ENCODE results near the gene COPS7A.

Gene COPS7A

DNA sequence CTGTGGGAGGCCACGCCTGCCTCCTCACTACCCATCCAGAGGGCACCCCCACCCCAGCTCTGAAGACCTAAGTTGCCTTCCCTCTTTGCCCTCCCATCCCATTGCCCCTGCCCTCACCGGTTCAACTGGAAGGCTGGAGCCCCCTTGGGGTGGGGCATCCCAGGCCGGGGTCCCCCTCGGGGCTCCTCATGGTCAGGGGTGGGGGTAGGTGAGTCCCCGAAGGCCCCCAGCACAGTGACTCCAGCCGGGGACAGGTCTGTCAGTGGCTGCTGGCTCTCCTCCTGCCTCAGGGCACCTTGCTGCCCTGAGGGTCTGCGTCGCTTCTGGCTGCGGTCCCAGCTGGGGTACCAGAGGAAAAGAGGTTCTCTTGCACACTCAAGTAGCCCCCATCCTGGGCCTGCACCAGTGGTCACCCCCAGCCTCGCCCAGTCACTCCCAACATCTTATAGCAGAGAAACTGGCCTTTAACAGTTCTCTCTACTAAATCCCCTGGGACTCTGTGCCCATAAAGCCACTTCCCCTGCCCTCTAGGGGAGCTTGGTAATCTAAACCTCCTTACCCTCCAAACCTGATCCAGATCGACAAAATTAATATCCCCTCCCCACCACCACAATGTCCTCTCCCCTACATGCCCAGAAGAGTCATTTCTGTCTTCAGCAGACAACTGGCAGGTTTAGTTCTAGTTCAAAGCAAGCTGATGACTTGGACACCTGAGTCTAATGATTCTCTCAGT lies 28.4 kb upstream of the COPS7A start:
- peaks cover 9% of the 10 kb centered on the region for H3K27me3 ChIP-seq (ENCODE audit: control insufficient read depth, insufficient read depth, low read length)
- H3K27ac ChIP-seq (ENCODE audit: low read depth, low read length), result no peak overlapping the region
- H3K9ac ChIP-seq (ENCODE audit: low read depth, low read length), result no peak overlapping the region
- H3K4me1 ChIP-seq (ENCODE audit: control insufficient read depth, insufficient read depth, low read length), result peaks cover 11% of the 10 kb centered on the region
- H3K4me3 ChIP-seq (ENCODE audit: low read depth, low read length), result no peak overlapping the region
- no peaks in the 10 kb centered on the region for H3K9me3 ChIP-seq (ENCODE audit: control insufficient read depth, insufficient read depth, low read length)
- peaks cover 12% of the 10 kb centered on the region; the same call in 1 of the 2 replicates for H3K36me3 ChIP-seq (ENCODE audit: control insufficient read depth, insufficient read depth, low read length)

GRCh38 chr12:6696690-6697583 lies 26.9 kb upstream of the COPS7A start:
- Histone ChIP-seq H3K27me3 (ENCODE audit: control insufficient read depth, insufficient read depth, low read length) (peaks cover 22% of the 10 kb centered on the region), H3K36me3 (ENCODE audit: control insufficient read depth, insufficient read depth, low read length) (peaks cover 12% of the 10 kb centered on the region; the same call in 1 of the 2 replicates), H3K9ac (ENCODE audit: low read depth, low read length) (no peak overlapping the region), H3K4me1 (ENCODE audit: control insufficient read depth, insufficient read depth, low read length) (peaks cover 11% of the 10 kb centered on the region), H3K27ac (ENCODE audit: low read depth, low read length) (no peak overlapping the region), H3K9me3 (ENCODE audit: control insufficient read depth, insufficient read depth, low read length) (no peaks in the 10 kb centered on the region), H3K4me3 (ENCODE audit: low read depth, low read length) (no peak overlapping the region)

DNA sequence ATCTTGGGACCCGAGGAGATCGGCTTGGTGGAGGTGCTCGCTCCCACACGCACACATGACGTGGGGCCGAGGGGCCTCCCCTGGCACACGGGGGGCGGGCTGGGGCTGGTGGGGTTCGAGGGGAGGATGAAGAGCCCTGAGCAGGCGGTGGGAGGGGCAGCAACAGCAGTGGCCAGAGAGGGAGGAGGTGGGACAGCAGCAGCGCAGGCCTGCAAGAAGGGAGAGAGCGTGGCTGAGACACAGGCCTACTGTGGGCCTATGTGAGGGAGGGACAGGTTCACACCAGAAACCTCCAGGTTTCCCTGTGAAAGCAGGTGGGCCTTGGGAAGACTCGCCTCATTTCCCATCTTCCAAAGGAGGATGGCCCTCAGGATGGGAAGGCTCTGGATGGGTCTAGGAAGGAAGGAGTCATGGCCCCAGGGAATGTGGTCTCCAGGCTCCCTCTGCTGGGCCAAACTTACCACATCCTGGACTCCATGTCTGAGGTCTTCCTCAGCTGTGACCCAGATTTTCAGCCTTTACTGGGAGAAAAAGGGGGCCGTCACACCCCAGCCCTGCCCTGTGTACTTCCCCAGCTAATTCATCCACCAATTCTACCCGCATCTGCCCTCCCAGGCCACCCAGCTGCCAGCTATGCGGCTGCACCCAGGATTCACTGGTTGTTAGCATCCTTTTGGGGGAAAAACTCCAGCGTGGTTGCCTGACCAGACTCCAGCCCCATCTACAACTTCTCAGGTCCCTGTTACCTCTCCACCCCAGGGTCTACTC lies 26.1 kb upstream of the COPS7A start:
- Histone ChIP-seq H3K27ac (ENCODE audit: low read depth, low read length) (peak overlapping the region; percentile 14), H3K9me3 (ENCODE audit: control insufficient read depth, insufficient read depth, low read length) (no peaks in the 10 kb centered on the region), H3K36me3 (ENCODE audit: control insufficient read depth, insufficient read depth, low read length) (peaks cover 12% of the 10 kb centered on the region; the same call in 1 of the 2 replicates), H3K9ac (ENCODE audit: low read depth, low read length) (no peak overlapping the region), H3K4me1 (ENCODE audit: control insufficient read depth, insufficient read depth, low read length) (peaks cover 11% of the 10 kb centered on the region), H3K27me3 (ENCODE audit: control insufficient read depth, insufficient read depth, low read length) (peaks cover 24% of the 10 kb centered on the region), H3K4me3 (ENCODE audit: low read depth, low read length) (no peak overlapping the region)

- H3K36me3 ChIP-seq (ENCODE audit: control insufficient read depth, insufficient read depth, low read length), result peaks cover 12% of the 10 kb centered on the region; the same call in 1 of the 2 replicates
- H3K9me3 ChIP-seq (ENCODE audit: control insufficient read depth, insufficient read depth, low read length), result no peaks in the 10 kb centered on the region
- peak overlapping the region; percentile 14 for H3K27ac ChIP-seq (ENCODE audit: low read depth, low read length)
- H3K27me3 ChIP-seq (ENCODE audit: control insufficient read depth, insufficient read depth, low read length), result peaks cover 24% of the 10 kb centered on the region
- peaks cover 13% of the 10 kb centered on the region for H3K4me1 ChIP-seq (ENCODE audit: control insufficient read depth, insufficient read depth, low read length)
- no peak overlapping the region for H3K9ac ChIP-seq (ENCODE audit: low read depth, low read length)
- H3K4me3 ChIP-seq (ENCODE audit: low read depth, low read length), result no peak overlapping the region
Measured at GRCh38 chr12:6698352-6699046, 25.3 kb upstream of the COPS7A start.

GRCh38 chr12:6699259-6699988 lies 24.4 kb upstream of the COPS7A start:
- H3K27me3 ChIP-seq (ENCODE audit: control insufficient read depth, insufficient read depth, low read length), result peaks cover 24% of the 10 kb centered on the region
- no peak overlapping the region for H3K27ac ChIP-seq (ENCODE audit: low read depth, low read length)

GRCh38 chr12:6699989-6700645 lies 23.7 kb upstream of the COPS7A start:
- H3K36me3 ChIP-seq (ENCODE audit: control insufficient read depth, insufficient read depth, low read length), result peaks cover 8% of the 10 kb centered on the region; the same call in 1 of the 2 replicates
- peak overlapping the region; percentile 78 for H3K4me3 ChIP-seq (ENCODE audit: low read depth, low read length)
- no peaks in the 10 kb centered on the region for H3K9me3 ChIP-seq (ENCODE audit: control insufficient read depth, insufficient read depth, low read length)
- no peak overlapping the region for H3K27ac ChIP-seq (ENCODE audit: low read depth, low read length)
- peak overlapping the region; percentile 18; the same call in 1 of the 2 replicates for H3K9ac ChIP-seq (ENCODE audit: low read depth, low read length)
- H3K27me3 ChIP-seq (ENCODE audit: control insufficient read depth, insufficient read depth, low read length), result peaks cover 24% of the 10 kb centered on the region
- peaks cover 15% of the 10 kb centered on the region for H3K4me1 ChIP-seq (ENCODE audit: control insufficient read depth, insufficient read depth, low read length)

More at GRCh38 chr12:6699259-6699988, 24.4 kb upstream of the COPS7A start:
- H3K9me3 ChIP-seq (ENCODE audit: control insufficient read depth, insufficient read depth, low read length), result no peaks in the 10 kb centered on the region
- H3K4me3 ChIP-seq (ENCODE audit: low read depth, low read length), result peak overlapping the region; percentile 78
- H3K9ac ChIP-seq (ENCODE audit: low read depth, low read length), result no peak overlapping the region
- H3K4me1 ChIP-seq (ENCODE audit: control insufficient read depth, insufficient read depth, low read length), result peaks cover 15% of the 10 kb centered on the region
- H3K36me3 ChIP-seq (ENCODE audit: control insufficient read depth, insufficient read depth, low read length), result peaks cover 10% of the 10 kb centered on the region; the same call in 1 of the 2 replicates

DNA sequence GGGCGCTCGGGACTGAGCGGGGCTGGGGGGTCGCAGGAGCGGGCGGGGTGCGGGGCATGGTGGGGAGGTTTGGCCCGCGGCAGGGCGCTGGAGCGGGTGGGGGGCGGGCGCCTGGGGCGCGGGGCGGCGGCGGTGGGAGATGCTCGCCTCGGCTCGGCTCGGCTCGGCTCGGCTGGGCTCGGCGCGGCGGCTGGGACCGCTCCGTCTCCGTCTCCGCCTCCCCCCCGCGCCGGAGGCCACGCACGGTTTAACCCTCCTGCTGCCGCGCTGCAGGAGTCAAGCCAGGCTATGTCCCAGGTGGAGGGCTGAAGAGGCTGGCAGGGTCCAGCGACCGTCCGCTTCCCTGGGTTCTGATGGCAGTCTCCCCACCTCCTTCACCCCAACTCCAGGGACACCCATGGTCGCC lies 23.2 kb upstream of the COPS7A start, which contains the start of gene PIANP:
Gene PIANP, minus strand, starts transcription at position 170 of the 406 bp plus-strand sequence. CDS start 2,754 bp downstream, outside the sequence.
- Histone ChIP-seq H3K27ac (ENCODE audit: low read depth, low read length) (no peak within 1 kb of the TSS), H3K27me3 (ENCODE audit: control insufficient read depth, insufficient read depth, low read length) (peaks cover 24% of the 10 kb centered on the region), H3K36me3 (ENCODE audit: control insufficient read depth, insufficient read depth, low read length) (peaks cover 8% of the 10 kb centered on the region; the same call in 1 of the 2 replicates), H3K9ac (ENCODE audit: low read depth, low read length) (peak within 1 kb of the TSS; percentile 18; the same call in 1 of the 2 replicates), H3K4me3 (ENCODE audit: low read depth, low read length) (peak within 1 kb of the TSS; percentile 78), H3K9me3 (ENCODE audit: control insufficient read depth, insufficient read depth, low read length) (no peaks in the 10 kb centered on the region), H3K4me1 (ENCODE audit: control insufficient read depth, insufficient read depth, low read length) (peaks cover 15% of the 10 kb centered on the region)

GRCh38 chr12:6701078-6701768 lies 22.6 kb upstream of the COPS7A start:
- H3K36me3 ChIP-seq (ENCODE audit: control insufficient read depth, insufficient read depth, low read length), result peaks cover 8% of the 10 kb centered on the region; the same call in 1 of the 2 replicates
- H3K27me3 ChIP-seq (ENCODE audit: control insufficient read depth, insufficient read depth, low read length), result peaks cover 24% of the 10 kb centered on the region
- peak overlapping the region; percentile 67 for H3K4me3 ChIP-seq (ENCODE audit: low read depth, low read length)
- H3K9me3 ChIP-seq (ENCODE audit: control insufficient read depth, insufficient read depth, low read length), result no peaks in the 10 kb centered on the region
- peaks cover 15% of the 10 kb centered on the region for H3K4me1 ChIP-seq (ENCODE audit: control insufficient read depth, insufficient read depth, low read length)
- H3K9ac ChIP-seq (ENCODE audit: low read depth, low read length), result no peak overlapping the region
- no peak overlapping the region for H3K27ac ChIP-seq (ENCODE audit: low read depth, low read length)

DNA sequence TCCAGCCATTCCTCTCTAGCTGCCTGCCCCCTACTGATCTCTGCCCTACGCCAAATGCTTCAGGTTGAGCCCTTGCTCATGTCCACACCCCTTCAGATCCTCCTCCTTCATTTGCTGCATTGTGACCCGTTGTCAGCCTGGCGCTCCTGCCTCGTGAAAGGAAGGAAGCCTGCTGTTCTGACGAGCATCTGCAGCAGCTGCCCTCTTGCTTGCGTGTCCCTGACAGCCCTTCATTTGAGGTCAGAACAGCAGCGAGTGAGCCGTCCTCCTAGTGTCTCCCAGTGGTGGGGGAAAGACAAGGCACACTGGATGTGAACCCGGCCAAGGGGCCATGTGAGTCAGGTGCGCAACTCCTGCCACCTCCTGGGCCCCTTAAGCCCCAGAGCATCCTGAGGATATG lies 20.2 kb upstream of the COPS7A start:
- Histone ChIP-seq H3K9ac (ENCODE audit: low read depth, low read length) (no peak overlapping the region), H3K27ac (ENCODE audit: low read depth, low read length) (no peak overlapping the region), H3K36me3 (ENCODE audit: control insufficient read depth, insufficient read depth, low read length) (no peaks in the 10 kb centered on the region), H3K27me3 (ENCODE audit: control insufficient read depth, insufficient read depth, low read length) (peaks cover 24% of the 10 kb centered on the region), H3K4me3 (ENCODE audit: low read depth, low read length) (no peak overlapping the region), H3K4me1 (ENCODE audit: control insufficient read depth, insufficient read depth, low read length) (peaks cover 11% of the 10 kb centered on the region; the same call in 1 of the 2 replicates), H3K9me3 (ENCODE audit: control insufficient read depth, insufficient read depth, low read length) (no peaks in the 10 kb centered on the region)
